Effector memory CD4-positive, alpha-beta T cell (primary cell): Measurements from ENCODE around the gene CLIC6.

Experiments used
- DNase-seq, 3 donors: peaks; one replicate each; pipeline ENCODE4 v3.0.0-alpha.2; 2020
- H3K27ac ChIP-seq: 2 replicates; pipeline ENCODE4 v1.7.0; 2013; ENCODE audit warnings: mild to moderate bottlenecking, low read length, moderate library complexity; ENCODE audit not compliant: insufficient read depth, poor library complexity, severe bottlenecking
- H3K27me3 ChIP-seq: replicated peaks from 2 replicates; pipeline ENCODE4 v1.7.0; 2013; ENCODE audit warnings: mild to moderate bottlenecking, low read length; ENCODE audit not compliant: insufficient read depth, control insufficient read depth, poor library complexity, severe bottlenecking
- H3K36me3 ChIP-seq: 2 replicates; pipeline ENCODE4 v1.7.0; 2013; ENCODE audit warnings: mild to moderate bottlenecking, low read length, moderate library complexity; ENCODE audit not compliant: control insufficient read depth, insufficient read depth
- H3K4me1 ChIP-seq: 2 replicates; pipeline ENCODE4 v1.7.0; 2013; ENCODE audit warnings: low read length, mild to moderate bottlenecking; ENCODE audit not compliant: control insufficient read depth, insufficient read depth, poor library complexity, severe bottlenecking
- H3K4me3 ChIP-seq: 2 replicates; pipeline ENCODE4 v1.7.0; 2013; ENCODE audit warnings: low read length, low read depth, mild to moderate bottlenecking; ENCODE audit not compliant: insufficient read depth, poor library complexity, severe bottlenecking
- H3K9me3 ChIP-seq: 2 replicates; pipeline ENCODE4 v1.7.0; 2013; ENCODE audit warnings: mild to moderate bottlenecking, low read length, moderate library complexity; ENCODE audit not compliant: control insufficient read depth

CLIC6 gene

DNA sequence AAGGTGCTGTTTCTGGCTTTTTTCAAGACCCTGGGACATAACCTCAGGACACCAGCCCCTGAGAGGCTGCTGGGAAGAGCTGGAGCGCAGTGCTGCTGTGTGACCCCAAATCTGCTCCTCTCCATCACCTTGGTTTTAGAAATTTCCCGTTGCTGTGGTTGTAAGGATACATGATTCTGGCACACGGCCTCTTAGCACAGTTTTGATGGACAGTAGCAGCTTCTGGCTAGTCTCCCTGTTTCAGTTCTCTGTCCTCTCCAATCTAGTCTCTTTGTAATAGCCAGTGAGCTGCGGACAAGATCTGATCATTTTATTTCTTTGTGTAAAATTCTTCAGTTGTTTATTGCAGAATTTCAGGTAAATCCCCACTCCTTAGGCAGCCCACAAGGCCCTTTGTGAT lies 3.1 kb downstream of the CLIC6 start:
- Histone ChIP-seq H3K4me3 (no peak overlapping the region), H3K27me3 (peaks cover 38% of the 10 kb centered on the region), H3K36me3 (no peaks in the 10 kb centered on the region), H3K27ac (no peak overlapping the region), H3K4me1 (peaks cover 11% of the 10 kb centered on the region), H3K9me3 (no peaks in the 10 kb centered on the region)
- DNase-seq = no peak

DNA sequence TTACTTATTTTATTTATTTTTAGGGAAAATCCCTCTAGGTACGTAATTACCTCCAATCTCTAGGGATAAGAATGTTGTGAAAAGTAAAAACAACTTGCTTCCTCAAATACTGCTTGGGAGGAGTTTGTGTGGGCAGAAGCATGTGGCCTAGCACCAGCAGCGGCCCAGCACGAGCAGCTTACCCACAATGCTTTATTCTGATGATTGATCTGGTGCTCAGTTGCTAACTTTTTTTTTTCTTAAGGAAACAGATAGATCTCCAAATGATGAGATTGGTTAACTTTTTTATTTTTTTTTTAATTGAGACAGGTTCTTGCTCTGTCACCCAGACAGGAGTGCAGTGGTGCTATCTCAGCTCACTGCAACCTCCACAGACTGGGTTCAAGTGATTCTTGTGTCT lies 4.2 kb downstream of the CLIC6 start:
- Histone ChIP-seq H3K27me3 (peaks cover 30% of the 10 kb centered on the region), H3K4me1 (peaks cover 11% of the 10 kb centered on the region), H3K27ac (no peak overlapping the region), H3K36me3 (no peaks in the 10 kb centered on the region), H3K9me3 (no peaks in the 10 kb centered on the region), H3K4me3 (no peak overlapping the region)
- DNase-seq = no peak

DNA sequence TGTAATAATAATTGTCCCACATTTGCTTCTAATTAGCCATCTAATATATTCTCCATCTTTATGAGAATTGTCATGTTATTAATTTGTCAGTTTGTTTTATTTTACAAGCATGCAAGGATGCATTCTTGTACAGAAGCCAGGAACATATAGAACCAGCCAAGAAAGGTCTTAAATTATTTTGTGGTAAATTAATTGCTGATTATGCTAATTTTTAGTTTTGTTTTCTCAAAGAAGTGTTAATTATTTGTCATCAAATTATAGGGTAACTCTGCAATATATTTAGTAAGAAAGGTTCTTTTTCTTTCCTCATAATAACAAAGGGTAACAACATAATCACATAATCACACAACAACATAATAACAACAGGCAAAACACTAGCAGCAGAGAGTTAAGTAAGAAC lies 5.7 kb downstream of the CLIC6 start:
- no peaks in the 10 kb centered on the region for H3K9me3 ChIP-seq
- H3K4me1 ChIP-seq = peaks cover 11% of the 10 kb centered on the region
- no peak overlapping the region for H3K27ac ChIP-seq
- peaks cover 29% of the 10 kb centered on the region for H3K27me3 ChIP-seq
- H3K36me3 ChIP-seq = no peaks in the 10 kb centered on the region
- no peak for DNase-seq
- no peak overlapping the region for H3K4me3 ChIP-seq

GRCh38 chr21:34675871-34676270 lies 7.1 kb downstream of the CLIC6 start:
- Histone ChIP-seq H3K9me3 (no peaks in the 10 kb centered on the region), H3K4me3 (no peak overlapping the region), H3K27me3 (peaks cover 22% of the 10 kb centered on the region), H3K27ac (no peak overlapping the region), H3K4me1 (peaks cover under 1% of the 10 kb centered on the region), H3K36me3 (no peaks in the 10 kb centered on the region)
- DNase-seq = no peak

GRCh38 chr21:34679051-34679450 lies 10.3 kb downstream of the CLIC6 start:
- H3K36me3 ChIP-seq = no peaks in the 10 kb centered on the region

DNA sequence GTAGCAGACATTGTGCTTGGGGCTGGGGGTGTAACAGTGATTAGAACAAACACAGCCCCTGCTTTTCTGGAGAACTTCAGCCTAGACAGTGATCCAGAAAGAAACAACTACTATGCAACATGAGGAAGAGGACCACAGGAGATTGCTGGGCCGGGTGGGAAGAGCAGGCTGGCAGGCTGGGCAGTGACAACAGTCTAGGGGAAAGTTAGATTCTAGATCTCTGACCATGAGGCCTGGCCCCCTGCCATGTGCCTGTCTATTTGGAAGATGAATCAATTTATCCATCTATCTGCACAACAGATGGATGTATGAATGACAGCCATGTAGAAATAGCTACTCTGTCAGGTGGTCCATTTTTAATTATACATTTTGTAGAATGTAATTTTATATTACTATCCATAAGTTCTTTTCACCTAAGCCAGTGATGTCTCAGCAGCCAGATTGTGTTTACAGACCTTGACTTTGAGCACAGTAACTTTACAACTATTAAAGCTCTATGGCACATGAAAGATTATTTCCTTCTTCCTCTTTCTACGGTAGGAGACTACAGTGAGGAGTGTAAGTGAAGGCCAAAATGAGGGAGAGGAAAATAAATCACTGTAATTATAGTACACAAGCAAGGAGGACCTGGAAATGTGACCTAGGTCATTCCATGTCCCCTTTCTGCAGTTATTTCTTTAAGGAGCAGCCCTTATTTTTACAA lies 15.5 kb downstream of the CLIC6 start:
- H3K36me3 ChIP-seq = no peaks in the 10 kb centered on the region
- no peaks in the 10 kb centered on the region for H3K4me1 ChIP-seq
- H3K27me3 ChIP-seq = peaks cover 5% of the 10 kb centered on the region
- H3K27ac ChIP-seq = no peak overlapping the region
- no peak overlapping the region for H3K4me3 ChIP-seq
- no peak for DNase-seq
- peaks cover 3% of the 10 kb centered on the region for H3K9me3 ChIP-seq

More at GRCh38 chr21:34679051-34679450, 10.3 kb downstream of the CLIC6 start:
- no peaks in the 10 kb centered on the region for H3K4me1 ChIP-seq
- DNase-seq = no peak
- H3K9me3 ChIP-seq = peaks cover 3% of the 10 kb centered on the region
- H3K4me3 ChIP-seq = no peak overlapping the region
- no peak overlapping the region for H3K27ac ChIP-seq
- no peaks in the 10 kb centered on the region for H3K27me3 ChIP-seq

DNA sequence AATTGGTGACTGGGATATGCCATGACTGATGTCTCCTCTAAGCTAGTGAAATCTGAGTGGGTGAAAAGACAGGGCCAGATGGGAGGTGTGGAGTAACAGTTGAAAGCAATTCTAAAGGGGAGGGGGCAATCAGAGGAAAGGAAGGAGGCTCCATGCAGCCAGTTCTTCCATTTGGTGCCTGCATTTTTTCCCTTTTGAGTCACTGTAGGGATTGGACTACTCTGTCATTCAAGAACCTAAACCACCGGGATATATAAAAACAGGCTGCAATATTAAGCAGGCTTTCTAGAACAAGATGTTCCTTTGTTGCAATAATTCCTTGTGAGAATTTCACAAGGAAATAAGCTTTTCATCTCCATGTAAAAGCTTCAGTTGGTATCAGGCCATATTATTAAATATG lies 18.3 kb downstream of the CLIC6 start:
- no peak overlapping the region for H3K4me3 ChIP-seq
- H3K9me3 ChIP-seq = no peaks in the 10 kb centered on the region
- no peak overlapping the region for H3K27ac ChIP-seq
- H3K4me1 ChIP-seq = no peaks in the 10 kb centered on the region
- no peaks in the 10 kb centered on the region for H3K36me3 ChIP-seq
- peaks cover 5% of the 10 kb centered on the region for H3K27me3 ChIP-seq
- no peak for DNase-seq

- Histone ChIP-seq H3K27me3 (peaks cover 5% of the 10 kb centered on the region), H3K9me3 (no peaks in the 10 kb centered on the region), H3K4me3 (no peak overlapping the region), H3K4me1 (no peaks in the 10 kb centered on the region), H3K27ac (no peak overlapping the region), H3K36me3 (no peaks in the 10 kb centered on the region)
- no peak for DNase-seq
These were observed 19.0 kb downstream of the CLIC6 start for GRCh38 chr21:34687745-34688144.

DNA sequence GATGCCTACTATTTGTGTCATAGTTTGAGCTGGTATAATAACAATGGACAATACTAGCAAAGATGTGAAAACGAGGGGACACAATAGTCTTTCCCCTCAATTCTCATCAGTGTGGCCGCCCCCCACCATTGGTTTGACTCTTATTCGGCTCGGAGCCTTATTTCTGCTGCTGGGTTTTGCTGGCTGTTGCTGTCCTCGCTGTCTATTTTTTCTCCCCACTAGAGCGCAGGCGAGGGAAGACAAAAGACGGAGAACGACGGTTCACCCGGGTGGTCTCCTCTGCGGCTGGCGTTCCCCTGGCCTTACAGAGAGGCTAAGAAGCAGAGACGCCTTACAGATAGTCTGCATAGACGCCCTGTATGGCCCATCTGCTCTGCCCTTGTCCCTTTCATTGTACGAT lies 19.4 kb downstream of the CLIC6 start:
- Histone ChIP-seq H3K9me3 (no peaks in the 10 kb centered on the region), H3K27me3 (peaks cover 5% of the 10 kb centered on the region), H3K36me3 (no peaks in the 10 kb centered on the region), H3K4me3 (no peak overlapping the region), H3K27ac (no peak overlapping the region), H3K4me1 (no peaks in the 10 kb centered on the region)
- no peak for DNase-seq

DNA sequence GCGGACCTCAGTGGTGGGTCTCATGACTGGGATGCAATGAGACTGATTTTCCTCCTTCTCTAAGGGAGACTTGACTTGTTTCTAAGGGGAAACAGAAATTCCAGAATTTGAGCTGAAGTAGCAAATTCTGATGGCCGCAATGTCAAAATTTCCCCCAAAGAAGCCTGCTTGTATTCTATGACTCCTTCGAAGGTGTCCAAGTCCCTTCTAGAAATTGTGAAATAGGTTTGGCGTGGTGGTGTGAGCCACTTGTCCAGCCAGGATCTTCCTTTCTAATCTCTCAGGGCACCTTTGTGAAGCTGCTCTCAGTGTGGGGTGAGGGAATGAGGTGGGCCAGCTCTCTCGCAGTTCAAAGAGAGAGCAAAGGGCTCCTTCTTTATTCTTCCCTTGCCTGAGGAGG lies 19.9 kb downstream of the CLIC6 start:
- no peaks in the 10 kb centered on the region for H3K4me1 ChIP-seq
- peaks cover 5% of the 10 kb centered on the region for H3K27me3 ChIP-seq
- no peaks in the 10 kb centered on the region for H3K9me3 ChIP-seq
- no peak for DNase-seq
- H3K4me3 ChIP-seq = no peak overlapping the region
- no peak overlapping the region for H3K27ac ChIP-seq
- no peaks in the 10 kb centered on the region for H3K36me3 ChIP-seq
